Stimulated activated CD8-positive, alpha-beta memory T cell treated with anti-CD3 and anti-CD28 coated beads, Interleukin-15, amount 100 ng/mL, for 48 hours (primary cell): ENCODE measurements around the gene NHS.

Experiments
- DNase-seq, 2 donors: peaks; one replicate each; pipeline ENCODE4 v3.0.0-alpha.2; 2020; ENCODE audit warnings: low read depth in 2 of 2

The NHS gene

GRCh38 chrX:17674601-17675000 is 299.6 kb downstream of the NHS start:
- DNase-seq, result no peak

DNA sequence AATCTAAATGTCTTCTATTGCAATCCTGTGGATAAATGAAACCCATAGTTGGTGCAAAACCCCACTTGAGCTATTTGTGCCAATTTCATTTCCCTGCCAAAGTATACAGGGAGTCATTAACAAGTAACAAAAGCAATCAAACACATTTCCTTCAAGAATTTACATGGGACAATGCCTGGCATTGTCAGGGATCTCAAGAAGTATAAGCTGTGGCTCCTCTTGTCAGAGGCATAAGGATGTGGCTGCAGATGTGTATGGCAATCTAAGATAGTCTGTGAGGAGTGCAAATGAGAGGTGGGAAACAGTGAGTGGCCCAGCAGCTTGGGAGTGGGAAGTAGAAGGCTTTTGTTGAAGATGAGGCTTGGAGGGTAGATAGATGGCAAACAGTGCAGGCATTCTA is 304.3 kb downstream of the NHS start:
- no peak for DNase-seq

- no peak for DNase-seq
Observed at GRCh38 chrX:17679820-17680219, 304.8 kb downstream of the NHS start.

DNA sequence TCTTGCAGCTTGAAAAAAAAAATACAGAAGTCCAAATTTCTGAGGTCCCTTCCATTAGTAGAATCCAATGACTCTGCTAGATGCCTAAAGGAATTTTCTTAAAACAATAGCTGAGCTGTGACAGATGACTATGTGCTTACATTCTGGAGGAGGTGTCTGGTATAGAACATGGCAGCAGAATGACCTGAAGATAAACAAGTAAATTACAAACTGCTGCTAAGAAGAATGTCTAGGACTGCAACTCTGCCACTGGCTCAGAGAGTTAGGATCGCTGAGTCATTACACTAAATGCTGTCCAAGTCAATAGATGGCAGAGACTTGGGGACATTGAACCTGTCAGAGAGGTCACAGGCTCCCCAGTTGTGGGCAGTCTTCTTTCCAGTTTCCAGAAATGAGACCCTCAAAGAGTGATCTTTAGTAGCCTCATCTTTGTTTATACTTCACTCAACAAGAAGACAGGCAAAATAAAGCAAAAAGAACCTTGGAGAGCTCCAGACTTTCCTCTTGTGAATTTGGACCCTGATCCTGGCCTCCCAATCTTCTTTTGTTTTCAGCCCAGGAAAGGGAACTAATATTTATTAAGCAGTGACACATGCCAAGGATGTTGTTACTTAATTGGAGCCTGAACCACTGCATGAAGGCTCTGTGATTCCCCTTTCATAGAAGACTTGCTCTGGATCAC is 305.9 kb downstream of the NHS start:
- DNase-seq, result no peak

GRCh38 chrX:17682259-17682658 is 307.3 kb downstream of the NHS start:
- DNase-seq, result peak in 1 of 2 donors; percentile 16

- DNase-seq, result no peak
Observed at GRCh38 chrX:17685026-17685425, 310.0 kb downstream of the NHS start.

DNA sequence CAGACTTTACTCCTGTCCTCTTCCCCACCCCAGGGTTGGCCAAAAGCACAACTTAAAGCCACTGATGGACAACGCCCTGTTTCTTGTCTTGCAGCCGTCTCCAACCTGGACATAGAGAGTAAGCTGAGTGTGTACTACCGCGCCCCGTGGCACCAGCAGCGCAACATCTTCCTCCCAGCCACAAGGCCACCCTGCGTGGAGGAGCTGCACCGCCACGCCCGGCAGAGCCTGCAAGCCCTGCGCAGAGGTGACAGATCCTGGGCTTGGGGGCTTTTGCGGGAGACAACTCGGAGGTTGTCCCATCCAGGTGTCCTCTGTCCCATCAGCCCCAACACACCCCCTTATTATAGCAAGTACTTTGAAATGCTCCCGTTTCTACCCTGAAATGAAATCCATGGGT is 312.6 kb downstream of the NHS start:
- DNase-seq, result no peak

- no peak for DNase-seq
Observed at GRCh38 chrX:17689971-17690409, 315.0 kb downstream of the NHS start.

GRCh38 chrX:17692709-17693346 is 317.8 kb downstream of the NHS start:
- DNase-seq, result no peak

- DNase-seq, result no peak
Observed at GRCh38 chrX:17697191-17697590, 322.2 kb downstream of the NHS start.

GRCh38 chrX:17700976-17701375 is 326.0 kb downstream of the NHS start:
- DNase-seq, result no peak

- DNase-seq, result no peak
Observed at GRCh38 chrX:17703201-17703600, 328.2 kb downstream of the NHS start.

DNA sequence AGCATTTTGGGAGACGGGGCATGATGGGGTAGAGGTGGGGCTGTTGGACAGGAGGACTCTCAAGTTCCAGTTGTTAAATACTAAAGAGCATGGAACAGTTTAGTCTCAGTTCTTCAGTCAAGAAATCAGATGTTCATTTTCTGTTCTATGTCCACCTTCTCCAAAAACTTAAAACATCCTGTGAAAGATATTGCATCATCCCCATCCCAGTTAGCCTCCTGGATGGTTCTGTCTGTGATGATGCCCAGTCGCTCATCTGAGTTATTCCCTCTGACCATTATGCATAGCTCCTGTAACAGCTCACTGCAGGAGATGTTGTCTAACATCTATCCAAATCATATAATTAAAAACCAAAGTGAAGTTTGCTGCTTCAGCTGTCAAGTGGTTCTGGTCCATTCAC is 330.2 kb downstream of the NHS start:
- no peak for DNase-seq

DNA sequence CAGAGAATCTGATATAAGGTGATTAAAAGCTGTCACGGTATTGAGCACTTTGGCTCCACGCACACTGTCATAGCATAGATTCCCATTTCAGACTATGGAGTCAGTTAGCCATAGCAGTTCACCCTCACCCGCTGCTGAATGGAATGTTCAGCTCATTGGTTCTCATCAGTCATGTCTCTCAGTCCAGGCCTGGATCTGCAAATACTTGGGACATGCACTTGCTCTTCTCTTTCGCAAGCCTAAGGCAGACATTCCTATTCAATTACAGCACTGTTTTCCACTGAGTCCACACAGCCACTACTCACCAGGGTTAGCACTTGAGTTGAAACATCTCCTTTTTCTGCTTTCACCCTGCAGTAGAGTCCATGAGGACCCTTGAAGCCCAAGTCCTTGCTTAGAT is 331.7 kb downstream of the NHS start:
- no peak for DNase-seq

DNA sequence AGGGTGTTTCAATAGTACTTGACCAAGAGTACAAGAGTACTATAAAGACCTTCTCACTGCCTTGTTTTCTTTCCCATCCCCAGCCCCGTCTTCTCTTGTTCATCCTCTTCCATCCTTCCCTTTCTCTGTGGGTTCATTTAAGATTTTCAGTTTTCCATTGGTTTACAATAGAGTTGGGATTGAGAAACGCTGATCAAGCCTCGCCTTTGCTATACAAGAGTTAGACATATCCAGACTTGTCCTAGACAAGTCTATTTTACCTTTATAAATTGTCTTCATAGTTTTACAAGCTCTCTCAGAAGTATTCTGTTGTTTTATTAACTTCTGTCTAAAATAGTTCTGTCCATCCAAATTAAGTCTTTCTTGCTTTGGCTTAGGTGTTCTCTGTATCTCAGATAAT is 332.7 kb downstream of the NHS start:
- DNase-seq, result no peak

DNA sequence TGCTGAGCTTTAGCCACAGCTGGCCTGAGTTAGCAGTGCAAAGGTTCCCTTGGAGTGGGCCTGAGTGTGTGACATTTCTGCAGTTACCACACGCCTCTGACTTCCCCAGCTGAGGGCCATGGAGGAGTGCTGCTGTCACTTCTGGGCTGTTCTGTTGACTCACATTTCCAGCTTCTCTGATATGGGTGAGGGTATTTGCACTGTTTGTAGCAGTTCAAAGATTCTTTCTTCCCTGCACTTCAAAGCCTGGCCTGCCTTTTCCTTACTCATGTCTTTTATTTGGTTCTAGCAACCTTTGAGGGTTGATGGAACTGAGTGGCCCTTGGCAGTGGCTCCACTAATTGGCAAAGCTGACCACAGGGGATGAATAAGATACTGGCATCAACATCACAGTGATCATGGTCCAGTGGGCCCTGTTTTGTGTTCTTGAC is 335.9 kb downstream of the NHS start:
- DNase-seq, result no peak

- no peak for DNase-seq
Observed at GRCh38 chrX:17713288-17713687, 338.3 kb downstream of the NHS start.

GRCh38 chrX:17718649-17719165 is 343.7 kb downstream of the NHS start:
- DNase-seq, result no peak

DNA sequence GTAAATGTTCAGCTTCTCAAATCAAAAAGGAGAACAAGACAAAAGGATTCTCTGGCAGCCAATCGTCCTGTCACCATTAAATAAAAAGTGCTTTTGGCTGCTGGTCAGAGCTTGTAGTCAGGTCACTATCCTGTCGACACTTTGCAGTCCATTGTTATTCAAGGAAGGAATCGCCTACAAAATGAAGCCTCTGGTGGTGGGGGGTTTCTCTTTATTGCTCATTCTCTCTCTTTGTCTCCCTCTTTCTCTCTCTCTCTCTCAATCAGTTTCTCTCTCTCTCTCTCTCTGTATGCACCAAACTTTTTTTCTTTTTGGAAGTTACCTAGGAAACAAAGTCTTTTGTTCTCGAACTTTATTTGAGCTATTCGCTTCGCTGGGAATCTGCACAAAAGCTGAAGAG is 344.7 kb downstream of the NHS start:
- no peak for DNase-seq

GRCh38 chrX:17721715-17722114 is 346.7 kb downstream of the NHS start:
- DNase-seq, result no peak

GRCh38 chrX:17725181-17725580 is 350.2 kb downstream of the NHS start:
- DNase-seq, result no peak

- no peak for DNase-seq
Observed at GRCh38 chrX:17732138-17732783, 357.3 kb downstream of the NHS start.

- no peak for DNase-seq
Observed at GRCh38 chrX:17735406-17735805, 360.4 kb downstream of the NHS start.
